HT-29 (cell line): ENCODE measurements around the gene TMEM161A. TPM values are rescaled to one million over a fixed set of nuclear protein-coding genes. Genes with fewer than 3 reads are reported as not detected.
"Not testable (repeated sequence)": the region's sequence is repeated elsewhere in the genome, so short reads cannot be mapped to it uniquely, and the experiment has no call there.

Source experiments
- DNase-seq: peaks from one replicate; pipeline ENCODE4 v3.0.0-alpha.2; 2015; ENCODE audit warnings: low spot score
- total RNA-seq: library from RNA; depleted of rRNA; stranded (reverse); fragments of >200 nt; shearing (Covaris generic); gene quantifications from 2 replicates; pipeline ENCODE4 v1.2.3, GENCODE V29; 2014

The TMEM161A gene
- total RNA-seq, 1 experiment from 2014 or later = 63.8 TPM

- no peak for DNase-seq
Observed at GRCh38 chr19:19122902-19123301, 15.4 kb downstream of the TMEM161A start.

GRCh38 chr19:19121371-19121770 lies 16.9 kb downstream of the TMEM161A start:
- DNase-seq = no peak

GRCh38 chr19:19120308-19121231 lies 17.7 kb downstream of the TMEM161A start:
- no peak for DNase-seq

GRCh38 chr19:19119325-19120237 lies 18.7 kb downstream of the TMEM161A start:
- no peak for DNase-seq

GRCh38 chr19:19115954-19116353 lies 22.3 kb downstream of the TMEM161A start:
- DNase-seq = no peak

GRCh38 chr19:19113040-19113626 lies 25.1 kb downstream of the TMEM161A start:
- DNase-seq = no peak

- no peak for DNase-seq
Observed at GRCh38 chr19:19111967-19112580, 26.2 kb downstream of the TMEM161A start.

GRCh38 chr19:19111136-19111835 lies 27.0 kb downstream of the TMEM161A start:
- no peak for DNase-seq

- no peak for DNase-seq
Observed at GRCh38 chr19:19110410-19111135, 27.7 kb downstream of the TMEM161A start.

GRCh38 chr19:19109601-19110000 lies 28.7 kb downstream of the TMEM161A start:
- DNase-seq = no peak

GRCh38 chr19:19107654-19108053 lies 30.6 kb downstream of the TMEM161A start:
- no peak for DNase-seq

GRCh38 chr19:19106938-19107337 lies 31.3 kb downstream of the TMEM161A start:
- DNase-seq = not testable (repeated sequence)

GRCh38 chr19:19106056-19106551 lies 32.2 kb downstream of the TMEM161A start:
- DNase-seq = no peak

GRCh38 chr19:19105365-19106055 lies 32.8 kb downstream of the TMEM161A start:
- DNase-seq = no peak

GRCh38 chr19:19103167-19103566 lies 35.1 kb downstream of the TMEM161A start:
- no peak for DNase-seq

- not testable (repeated sequence) for DNase-seq
Observed at GRCh38 chr19:19102566-19102965, 35.7 kb downstream of the TMEM161A start.

GRCh38 chr19:19101540-19101939 lies 36.7 kb downstream of the TMEM161A start:
- DNase-seq = no peak

- no peak for DNase-seq
Observed at GRCh38 chr19:19098703-19099632, 39.3 kb downstream of the TMEM161A start.
